ENCODE measurements around the gene RNGTT. TPM values are rescaled to one million over a fixed set of nuclear protein-coding genes. Genes with fewer than 3 reads are reported as not detected.

The RNGTT gene
- total RNA-seq, 1 donor from 2014 or later = 13.1 TPM

GRCh38 chr6:88708197-88708744 lies 255.1 kb downstream of the RNGTT start:
- Mint-ChIP-seq H3K36me3 (ENCODE audit: low read depth) (peaks cover under 1% of the 10 kb centered on the region), H3K27ac (ENCODE audit: unreplicated experiment) (no peak overlapping the region), H3K4me1 (ENCODE audit: low read depth) (no peaks in the 10 kb centered on the region), H3K9me3 (ENCODE audit: low read depth) (peaks cover 1% of the 10 kb centered on the region), H3K27me3 (ENCODE audit: low read depth) (no peaks in the 10 kb centered on the region), H3K4me3 (ENCODE audit: unreplicated experiment) (no peak overlapping the region)
- DNase-seq (ENCODE audit: low spot score) = no peak
- no peak for TF ChIP-seq CTCF (IDR thresholded peaks at IDR 0.05)

- H3K36me3 Mint-ChIP-seq (ENCODE audit: low read depth) = peaks cover 3% of the 10 kb centered on the region
- DNase-seq (ENCODE audit: low spot score) = no peak
- peaks cover 6% of the 10 kb centered on the region for H3K4me1 Mint-ChIP-seq (ENCODE audit: low read depth)
- no peak for TF ChIP-seq CTCF (IDR thresholded peaks at IDR 0.05)
- H3K27me3 Mint-ChIP-seq (ENCODE audit: low read depth) = no peaks in the 10 kb centered on the region
- no peak overlapping the region for H3K4me3 Mint-ChIP-seq (ENCODE audit: unreplicated experiment)
- peaks cover 8% of the 10 kb centered on the region for H3K9me3 Mint-ChIP-seq (ENCODE audit: low read depth)
- H3K27ac Mint-ChIP-seq (ENCODE audit: unreplicated experiment) = no peak overlapping the region
These were observed 257.8 kb downstream of the RNGTT start for GRCh38 chr6:88705601-88706000.

GRCh38 chr6:88704980-88705379 lies 258.4 kb downstream of the RNGTT start:
- H3K27me3 Mint-ChIP-seq (ENCODE audit: low read depth) = no peaks in the 10 kb centered on the region
- peaks cover 8% of the 10 kb centered on the region for H3K9me3 Mint-ChIP-seq (ENCODE audit: low read depth)
- H3K4me3 Mint-ChIP-seq (ENCODE audit: unreplicated experiment) = no peak overlapping the region
- DNase-seq (ENCODE audit: low spot score) = no peak
- H3K4me1 Mint-ChIP-seq (ENCODE audit: low read depth) = peaks cover 6% of the 10 kb centered on the region
- no peak for TF ChIP-seq CTCF (IDR thresholded peaks at IDR 0.05)
- no peak overlapping the region for H3K27ac Mint-ChIP-seq (ENCODE audit: unreplicated experiment)
- peaks cover 3% of the 10 kb centered on the region for H3K36me3 Mint-ChIP-seq (ENCODE audit: low read depth)

DNA sequence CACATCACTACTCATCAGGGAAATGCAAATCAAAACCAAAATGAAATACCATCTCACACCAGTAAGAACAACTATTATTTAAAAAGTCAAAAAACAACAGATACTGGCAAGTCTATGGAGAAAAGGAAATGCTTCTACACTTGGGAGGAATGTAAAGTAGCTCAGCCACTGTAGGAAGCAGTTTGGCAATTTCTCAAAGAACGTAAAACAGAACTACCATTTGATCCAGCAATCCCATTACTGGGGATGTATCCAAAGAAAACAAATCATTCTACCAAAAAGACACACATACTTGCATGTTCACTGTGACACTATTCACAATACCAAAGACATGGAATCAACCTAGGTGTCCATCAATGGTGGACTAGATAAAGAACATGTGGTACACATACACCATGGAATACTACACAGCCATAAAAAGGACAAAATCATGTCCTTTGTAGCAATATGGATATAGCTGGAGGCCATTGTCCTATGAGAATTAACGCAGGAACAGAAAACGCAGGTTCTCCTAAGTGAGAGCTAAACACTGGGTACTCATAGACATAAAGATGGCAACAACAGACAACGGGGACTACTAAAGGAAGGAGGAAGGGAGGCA lies 260.4 kb downstream of the RNGTT start:
- Mint-ChIP-seq H3K27ac (ENCODE audit: unreplicated experiment) (no peak overlapping the region), H3K4me1 (ENCODE audit: low read depth) (peaks cover 6% of the 10 kb centered on the region), H3K4me3 (ENCODE audit: unreplicated experiment) (no peak overlapping the region), H3K36me3 (ENCODE audit: low read depth) (peaks cover 3% of the 10 kb centered on the region), H3K9me3 (ENCODE audit: low read depth) (peaks cover 8% of the 10 kb centered on the region), H3K27me3 (ENCODE audit: low read depth) (no peaks in the 10 kb centered on the region)
- DNase-seq (ENCODE audit: low spot score) = no peak
- no peak for TF ChIP-seq CTCF (IDR thresholded peaks at IDR 0.05)

DNA sequence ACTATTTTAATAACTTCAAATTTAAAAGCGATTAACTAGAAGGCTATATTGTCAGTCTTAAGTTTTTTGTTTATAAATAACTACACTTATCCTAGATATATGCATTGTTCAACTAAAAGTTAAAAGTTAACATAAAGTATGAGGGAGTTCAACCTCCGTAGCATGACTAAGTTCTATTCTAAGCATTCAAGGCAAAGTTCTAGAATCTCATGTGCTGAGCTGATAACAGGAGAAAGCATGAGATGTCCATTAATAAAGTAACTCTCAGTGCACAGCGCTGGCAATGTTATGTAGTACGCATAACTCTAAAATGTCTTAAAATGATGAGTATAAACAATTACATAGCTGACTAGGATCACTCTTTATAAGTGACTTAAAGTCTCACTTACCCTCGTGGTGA lies 264.8 kb downstream of the RNGTT start:
- Mint-ChIP-seq H3K4me3 (ENCODE audit: unreplicated experiment) (no peak overlapping the region), H3K27ac (ENCODE audit: unreplicated experiment) (no peak overlapping the region), H3K36me3 (ENCODE audit: low read depth) (peaks cover 8% of the 10 kb centered on the region), H3K27me3 (ENCODE audit: low read depth) (no peaks in the 10 kb centered on the region), H3K9me3 (ENCODE audit: low read depth) (peaks cover 21% of the 10 kb centered on the region), H3K4me1 (ENCODE audit: low read depth) (peaks cover 8% of the 10 kb centered on the region)
- TF ChIP-seq CTCF (IDR thresholded peaks at IDR 0.05) = no peak
- no peak for DNase-seq (ENCODE audit: low spot score)
